Measurements from ENCODE around the gene SSTR3. TPM values are rescaled to one million over a fixed set of nuclear protein-coding genes. Genes with fewer than 3 reads are reported as not detected.

The SSTR3 gene
- total and polyA plus RNA-seq, 10 of the 15 experiments (the other 5 are each of a cell fraction or from before 2014, with no cell fraction given), result 0.03 to 4.5 (median 2.4) TPM

DNA sequence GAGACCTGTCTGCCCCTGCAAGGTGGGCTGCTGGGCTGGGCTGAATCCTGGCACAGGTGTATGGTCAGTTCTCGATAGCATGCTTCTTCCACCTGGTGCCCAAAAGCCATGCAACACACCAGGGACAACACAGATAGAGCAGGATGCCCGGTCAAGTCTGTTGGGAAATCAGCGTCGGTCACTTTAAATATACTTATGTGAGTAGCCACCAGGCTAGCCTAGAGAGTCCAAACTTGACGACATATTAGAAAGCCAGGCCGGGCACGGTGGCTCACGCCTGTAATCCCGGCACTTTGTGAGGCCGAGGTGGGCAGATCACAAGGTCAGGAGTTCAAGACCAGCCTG, 33.2 kb downstream of the SSTR3 start:
- no peak overlapping the region for H3K9ac ChIP-seq (ENCODE audit: control insufficient read depth, insufficient read depth, low read length)

More for the DNA sequence above, 33.2 kb downstream of the SSTR3 start:
- DNase-seq (ENCODE audit: low read depth, low spot score), result no peak
- Histone ChIP-seq H3K4me2 (ENCODE audit: control insufficient read depth, insufficient read depth) (no peak overlapping the region), H3K27ac (ENCODE audit: control insufficient read depth, insufficient read depth) (no peak overlapping the region), H3K9me3 (replicated peaks; ENCODE audit: control insufficient read depth, insufficient read depth, low read length) (peaks cover 4% of the 10 kb centered on the region; the same call in 2 of the 3 replicates), H3K4me1 (ENCODE audit: control insufficient read depth, insufficient read depth, low read length) (peaks cover 4% of the 10 kb centered on the region; the same call in 1 of the 2 replicates), H4K20me1 (ENCODE audit: control insufficient read depth, insufficient read depth) (no peaks in the 10 kb centered on the region), H3K36me3 (ENCODE audit: control insufficient read depth in 2 of 2, insufficient read depth in 2 of 2, low read length in 1 of 2) (no peaks in the 10 kb centered on the region), H2AFZ (ENCODE audit: control insufficient read depth, low read depth, low read length) (no peak overlapping the region), H3K79me2 (ENCODE audit: control insufficient read depth, insufficient read depth, low read length) (no peaks in the 10 kb centered on the region), H3K27me3 (replicated peaks in 1 of 2; ENCODE audit: control insufficient read depth in 2 of 2, insufficient read depth in 2 of 2, low read length in 1 of 2) (no peaks in the 10 kb centered on the region; a peak in 2 of 4 replicates), H3K4me3 (no peak overlapping the region)
- intact Hi-C loops (cut with micrococcal nuclease; ENCODE audit: unreplicated experiment), result no loop called here
- in situ Hi-C loops (cut with MboI), result no loop called here
- FAIRE-seq, result no peak
- SMC1A ChIA-PET (ENCODE audit: uncharacterized antibody, unreplicated experiment), result no interaction called here
- no TSS peak for BruUV-seq (replicated peaks)
- RAD21 ChIA-PET (ENCODE audit: unreplicated experiment), result no interaction called here
- POLR2A ChIA-PET, result no interaction called here
- TF ChIP-seq RCOR1 (conservative IDR thresholded peaks at IDR 0.05; ENCODE audit: low read depth, low read length), result no peak
- TF ChIP-seq SREBF2 (IDR thresholded peaks at IDR 0.05; ENCODE audit: low read length), result no peak
- TF ChIP-seq MTA2 (IDR thresholded peaks at IDR 0.05; ENCODE audit: low read depth), result no peak
- TF ChIP-seq CHD1 (IDR thresholded peaks at IDR 0.05; ENCODE audit: low read depth, low read length), result no peak
- no peak for TF ChIP-seq ASH2L (IDR thresholded peaks at IDR 0.05; ENCODE audit: borderline replicate concordance, low read depth)
- no peak for TF ChIP-seq FOS (IDR thresholded peaks at IDR 0.05; ENCODE audit: borderline replicate concordance, extremely low read depth, insufficient read length)
- no peak for TF ChIP-seq TAF1 (IDR thresholded peaks at IDR 0.05; ENCODE audit: borderline replicate concordance, low read depth, low read length)
- TF ChIP-seq, protein P1, sequence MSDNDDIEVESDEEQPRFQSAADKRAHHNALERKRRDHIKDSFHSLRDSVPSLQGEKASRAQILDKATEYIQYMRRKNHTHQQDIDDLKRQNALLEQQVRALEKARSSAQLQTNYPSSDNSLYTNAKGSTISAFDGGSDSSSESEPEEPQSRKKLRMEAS (IDR thresholded peaks at IDR 0.05; ENCODE audit: low read depth, low read length), result no peak
- TF ChIP-seq, protein P2, sequence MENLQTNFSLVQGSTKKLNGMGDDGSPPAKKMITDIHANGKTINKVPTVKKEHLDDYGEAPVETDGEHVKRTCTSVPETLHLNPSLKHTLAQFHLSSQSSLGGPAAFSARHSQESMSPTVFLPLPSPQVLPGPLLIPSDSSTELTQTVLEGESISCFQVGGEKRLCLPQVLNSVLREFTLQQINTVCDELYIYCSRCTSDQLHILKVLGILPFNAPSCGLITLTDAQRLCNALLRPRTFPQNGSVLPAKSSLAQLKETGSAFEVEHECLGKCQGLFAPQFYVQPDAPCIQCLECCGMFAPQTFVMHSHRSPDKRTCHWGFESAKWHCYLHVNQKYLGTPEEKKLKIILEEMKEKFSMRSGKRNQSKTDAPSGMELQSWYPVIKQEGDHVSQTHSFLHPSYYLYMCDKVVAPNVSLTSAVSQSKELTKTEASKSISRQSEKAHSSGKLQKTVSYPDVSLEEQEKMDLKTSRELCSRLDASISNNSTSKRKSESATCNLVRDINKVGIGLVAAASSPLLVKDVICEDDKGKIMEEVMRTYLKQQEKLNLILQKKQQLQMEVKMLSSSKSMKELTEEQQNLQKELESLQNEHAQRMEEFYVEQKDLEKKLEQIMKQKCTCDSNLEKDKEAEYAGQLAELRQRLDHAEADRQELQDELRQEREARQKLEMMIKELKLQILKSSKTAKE (IDR thresholded peaks at IDR 0.05; ENCODE audit: low read depth, poor library complexity, severe bottlenecking), result no peak
- no peak for TF ChIP-seq CBFB (IDR thresholded peaks at IDR 0.05; ENCODE audit: low read depth)
- no peak for TF ChIP-seq NFIC (IDR thresholded peaks at IDR 0.05; ENCODE audit: low read depth, low read length)
- TF ChIP-seq CEBPZ (IDR thresholded peaks at IDR 0.05; ENCODE audit: low read depth, low read length), result no peak
- TF ChIP-seq BMI1 (IDR thresholded peaks at IDR 0.05; ENCODE audit: borderline replicate concordance), result no peak
- TF ChIP-seq ATF7 (IDR thresholded peaks at IDR 0.05; ENCODE audit: low read depth), result no peak
- TF ChIP-seq WRNIP1 (IDR thresholded peaks at IDR 0.05; ENCODE audit: borderline replicate concordance, low read depth, low read length), result no peak
- TF ChIP-seq, protein P3, sequence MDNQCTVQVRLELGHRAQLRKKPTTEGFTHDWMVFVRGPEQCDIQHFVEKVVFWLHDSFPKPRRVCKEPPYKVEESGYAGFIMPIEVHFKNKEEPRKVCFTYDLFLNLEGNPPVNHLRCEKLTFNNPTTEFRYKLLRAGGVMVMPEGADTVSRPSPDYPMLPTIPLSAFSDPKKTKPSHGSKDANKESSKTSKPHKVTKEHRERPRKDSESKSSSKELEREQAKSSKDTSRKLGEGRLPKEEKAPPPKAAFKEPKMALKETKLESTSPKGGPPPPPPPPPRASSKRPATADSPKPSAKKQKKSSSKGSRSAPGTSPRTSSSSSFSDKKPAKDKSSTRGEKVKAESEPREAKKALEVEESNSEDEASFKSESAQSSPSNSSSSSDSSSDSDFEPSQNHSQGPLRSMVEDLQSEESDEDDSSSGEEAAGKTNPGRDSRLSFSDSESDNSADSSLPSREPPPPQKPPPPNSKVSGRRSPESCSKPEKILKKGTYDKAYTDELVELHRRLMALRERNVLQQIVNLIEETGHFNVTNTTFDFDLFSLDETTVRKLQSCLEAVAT (IDR thresholded peaks at IDR 0.05), result no peak
- TF ChIP-seq ZBED1 (IDR thresholded peaks at IDR 0.05; ENCODE audit: borderline replicate concordance), result no peak
- CTCF ChIA-PET, result interaction anchor here (0.8 to 1.5 kb wide), 5 partner anchors 12 to 102 kb away, joined by 3 to 4 read pairs (median 3); no protein-coding TSS in a partner anchor
- 76% methylated on average over 10 of the region's 10 CpGs for WGBS (ENCODE audit: insufficient coverage, insufficient replicate concordance, low lambda C conversion rate, missing lambda C conversion rate)
- ATAC-seq, result no peak

Data from GM12878 (cell line).